ENCODE data around the gene APOBEC3A.

Gene APOBEC3A

GRCh38 chr22:38957046-38957770 is at the start of gene APOBEC3A:
Gene APOBEC3A (plus strand): TSS chr22:38957609. CDS start chr22:38957692, 83 bp downstream.
- no peak for DNase-seq

- no peak for DNase-seq
Observed at GRCh38 chr22:38907767-38908166, 49.6 kb upstream of the APOBEC3A start.

GRCh38 chr22:38911434-38911833 is 46.0 kb upstream of the APOBEC3A start:
- no peak for DNase-seq

DNA sequence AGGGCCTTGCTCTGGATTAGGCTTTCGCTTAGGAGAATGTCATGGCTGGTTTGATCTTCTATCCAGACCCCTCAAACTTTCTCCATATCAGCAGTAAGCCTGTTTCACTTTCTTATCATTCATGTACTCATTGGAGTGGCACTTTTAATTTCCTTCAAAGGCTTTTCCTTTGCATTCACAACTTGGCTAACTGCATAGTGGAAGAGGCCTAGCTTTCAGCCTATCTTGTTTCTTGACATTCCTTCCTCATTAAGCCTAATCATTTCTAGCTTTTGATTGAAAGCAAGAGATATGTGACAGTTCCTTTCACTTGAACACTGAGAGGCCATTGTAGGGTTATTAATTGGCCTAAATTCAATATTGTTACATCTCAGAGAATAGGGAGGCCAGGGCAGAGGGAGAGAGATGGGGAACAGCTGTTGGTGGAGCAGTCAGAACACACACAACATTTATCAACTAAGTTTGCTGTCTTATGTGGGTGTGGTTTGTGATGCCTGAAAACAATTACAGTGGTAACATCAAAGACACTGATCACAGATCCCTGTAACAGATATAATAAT is 37.7 kb upstream of the APOBEC3A start:
- no peak for DNase-seq

- DNase-seq: no peak
Observed at GRCh38 chr22:38921120-38921519, 36.3 kb upstream of the APOBEC3A start.

DNA sequence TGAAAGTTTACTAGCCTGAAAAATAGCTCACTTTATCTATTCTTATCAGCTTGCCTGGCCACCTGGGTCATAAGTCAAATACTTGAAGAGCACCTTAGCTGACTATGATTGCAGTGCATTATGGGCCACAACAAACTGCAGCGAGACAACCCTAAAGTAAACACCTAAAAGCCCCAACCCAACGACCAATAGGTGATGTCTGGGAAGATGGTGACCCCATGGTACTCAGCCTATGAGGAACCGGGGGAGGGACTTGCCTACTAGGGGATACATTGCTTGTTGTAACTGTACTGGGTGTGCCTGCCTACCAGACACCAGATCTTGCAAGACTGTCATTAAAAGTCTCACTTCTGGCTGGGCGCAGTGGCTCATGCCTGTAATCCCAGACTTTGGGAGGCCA is 35.6 kb upstream of the APOBEC3A start:
- no peak for DNase-seq

DNA sequence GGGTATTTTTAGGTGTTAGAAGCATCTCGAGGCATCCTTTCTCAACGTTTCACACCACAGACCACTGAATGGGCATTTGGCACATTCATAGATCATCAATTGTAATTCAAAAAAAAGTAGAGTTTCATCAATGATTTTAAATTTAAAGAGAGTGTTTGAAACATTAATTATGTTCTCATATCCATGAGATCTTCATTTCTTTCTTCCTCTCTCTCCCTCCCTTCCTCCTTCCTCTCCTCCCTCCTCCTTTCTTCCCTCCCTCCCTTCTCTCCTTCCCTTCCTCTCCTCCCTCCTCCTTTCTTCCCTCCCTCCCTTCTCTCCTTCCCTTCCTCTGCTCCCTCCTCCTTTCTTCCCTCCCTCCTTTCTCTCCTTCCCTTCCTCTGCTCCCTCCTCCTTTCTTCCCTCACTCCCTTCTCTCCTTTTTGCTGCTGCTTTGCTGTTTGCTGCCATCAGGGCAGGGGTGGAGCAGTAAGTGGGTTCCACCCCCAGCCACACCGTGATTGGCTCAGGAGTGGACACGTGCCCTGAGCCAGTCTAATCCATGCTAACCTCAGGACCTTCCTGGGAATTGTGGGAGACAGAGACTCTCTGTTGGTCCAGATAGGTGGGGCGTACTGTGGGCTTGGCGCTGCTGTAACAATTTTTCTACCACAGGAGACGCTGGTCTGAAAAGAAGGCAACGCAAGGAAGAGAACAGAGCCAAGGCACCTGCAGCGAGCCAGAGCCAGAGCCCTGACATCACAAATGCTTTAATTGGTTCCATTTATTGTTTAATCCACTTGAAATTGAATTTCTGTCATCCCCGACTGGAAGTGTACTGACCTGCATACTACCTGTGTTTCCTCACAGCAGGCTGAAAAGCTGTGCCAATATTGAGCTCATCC is 33.7 kb upstream of the APOBEC3A start:
- peak; percentile 61 to 66 for DNase-seq

- DNase-seq: peak; percentile 51 to 76
Observed at GRCh38 chr22:38924347-38924952, 33.0 kb upstream of the APOBEC3A start.

DNA sequence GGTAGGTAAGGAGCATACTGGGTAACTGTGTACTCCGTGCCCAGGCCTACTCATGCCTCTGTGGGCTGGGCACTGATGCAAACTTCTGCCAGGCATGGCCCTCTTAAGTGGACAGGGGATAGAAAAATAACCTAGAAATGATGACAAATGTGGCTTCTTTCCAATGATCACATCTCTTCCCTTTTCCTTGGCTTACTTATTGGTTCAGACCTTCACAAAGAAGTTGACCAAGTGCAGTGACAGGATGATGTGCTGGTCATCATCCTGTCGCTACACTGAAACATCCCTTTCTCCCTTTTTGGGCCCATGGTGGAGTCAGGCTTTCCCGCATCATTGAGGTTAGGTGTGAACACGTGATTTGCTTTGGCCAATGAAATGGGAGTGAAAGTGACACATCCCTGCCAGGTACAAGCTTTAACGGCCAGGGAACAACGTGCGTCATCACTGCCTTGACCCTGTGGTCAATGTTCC is 31.8 kb upstream of the APOBEC3A start:
- DNase-seq: no peak

DNA sequence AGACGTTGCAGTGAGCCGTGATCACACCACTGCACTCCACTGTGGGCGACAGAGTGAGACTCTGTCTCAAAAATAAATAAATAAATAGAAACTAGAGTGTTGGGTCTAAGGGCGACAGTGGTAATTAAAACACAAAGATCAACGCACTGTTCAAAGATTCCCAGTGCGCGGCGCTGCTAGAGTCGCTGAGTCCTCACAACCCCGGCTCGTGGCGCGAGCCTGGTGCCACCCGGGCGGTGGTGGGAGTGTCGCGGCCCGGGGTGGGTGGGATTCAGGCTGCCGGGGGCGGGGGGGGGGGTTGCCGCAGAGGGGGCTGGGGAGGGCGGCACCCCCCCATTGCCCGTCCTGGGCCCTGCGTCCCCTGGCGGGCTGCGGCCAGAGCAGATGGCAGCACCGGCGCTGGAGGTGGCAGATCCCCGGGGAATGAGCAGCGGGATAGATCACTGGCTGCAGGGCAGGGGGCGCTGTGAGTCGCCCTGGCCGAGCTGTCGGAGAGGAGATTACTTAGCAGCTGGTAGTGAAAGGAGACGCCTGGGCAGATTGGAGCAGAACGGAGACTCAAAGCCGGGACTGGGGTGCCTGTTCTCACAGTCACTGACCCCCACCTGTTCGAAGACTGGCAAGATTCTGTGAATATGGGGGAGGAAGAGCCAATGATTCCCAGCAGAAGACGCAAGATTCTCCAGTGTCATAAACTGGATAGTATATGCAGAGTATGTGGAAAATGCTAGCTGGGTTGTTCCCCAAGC is 30.2 kb upstream of the APOBEC3A start:
- DNase-seq: no peak

DNA sequence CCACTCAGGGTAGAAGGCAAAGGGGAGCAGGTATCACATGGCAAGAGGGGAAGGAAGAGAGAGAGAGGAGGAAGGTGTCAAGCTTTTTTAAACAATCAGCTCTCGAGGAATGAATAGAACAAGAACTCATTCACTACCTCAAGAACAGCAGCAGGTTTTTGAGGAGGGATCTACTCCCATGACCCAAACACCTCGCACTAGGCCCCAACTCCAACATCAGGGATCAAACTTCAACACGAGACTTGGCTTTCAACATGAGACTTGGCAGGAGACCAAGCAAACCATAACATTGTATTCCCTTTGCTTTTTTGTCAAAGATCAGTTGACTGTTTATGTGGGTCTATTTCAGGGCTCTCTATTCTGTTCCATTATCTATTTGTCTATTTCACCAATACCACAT is 26.9 kb upstream of the APOBEC3A start:
- DNase-seq: no peak

DNA sequence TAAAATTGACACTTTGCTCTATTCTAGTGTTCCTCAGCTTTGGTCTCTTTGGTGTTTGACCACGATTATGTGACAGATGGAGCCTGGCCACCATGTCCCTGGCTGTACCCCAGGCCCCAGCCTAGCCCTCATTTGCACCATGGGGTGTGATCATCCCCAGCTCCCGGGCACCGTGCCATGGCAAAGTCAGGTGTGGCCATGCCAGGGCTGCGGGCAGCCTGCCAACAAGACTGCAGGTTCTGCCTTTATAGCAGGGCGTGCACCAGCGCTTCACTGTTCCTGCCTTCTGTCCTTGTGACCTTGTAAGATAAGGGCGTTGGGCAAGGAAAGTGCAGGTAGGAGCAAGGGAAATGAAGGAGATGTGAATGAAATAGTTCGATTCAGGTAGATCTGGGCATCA is 22.4 kb upstream of the APOBEC3A start:
- peak in 1 of 2 experiments; percentile 57 for DNase-seq

DNA sequence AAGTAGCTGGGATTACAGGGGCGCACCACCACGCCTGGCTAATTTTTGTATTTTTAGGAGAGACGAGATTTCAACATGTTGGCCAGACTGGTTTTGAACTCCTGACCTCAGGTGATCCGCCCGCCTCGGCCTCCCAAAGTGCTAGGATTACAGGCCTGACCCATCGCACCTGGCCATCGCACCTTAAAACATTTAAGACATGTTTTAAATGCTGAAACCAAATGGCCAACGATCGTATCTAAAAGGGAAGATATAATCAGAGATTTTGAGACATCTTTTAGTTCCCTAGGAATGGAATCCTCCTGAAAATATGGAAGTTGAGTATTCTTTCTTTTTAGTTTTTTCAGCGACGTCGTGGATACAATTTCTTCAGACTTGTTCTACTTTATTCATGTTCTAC is 21.8 kb upstream of the APOBEC3A start:
- DNase-seq: no peak

- no peak for DNase-seq
Observed at GRCh38 chr22:38936562-38936961, 20.8 kb upstream of the APOBEC3A start.

DNA sequence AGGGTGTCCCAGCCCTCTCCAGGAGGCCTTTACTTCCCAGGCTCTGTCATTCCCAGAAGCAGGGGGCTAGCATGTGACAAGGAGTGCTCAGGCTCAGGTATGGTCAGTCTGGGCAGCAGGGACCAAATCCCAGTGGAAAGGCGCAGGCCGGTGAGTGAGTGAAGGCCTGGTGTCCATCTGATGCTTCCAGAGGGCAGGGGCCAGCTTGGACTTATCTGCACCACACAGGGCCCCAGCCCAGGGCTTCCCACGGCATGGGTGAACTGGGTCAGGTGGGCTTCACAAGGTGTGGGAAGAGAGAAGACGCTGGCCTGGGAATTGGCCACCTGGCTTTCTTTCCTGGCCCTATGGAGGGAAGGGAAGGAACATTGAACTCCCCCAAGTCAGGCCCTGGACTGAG is 20.4 kb upstream of the APOBEC3A start:
- DNase-seq: no peak

GRCh38 chr22:38937541-38937940 is 19.9 kb upstream of the APOBEC3A start:
- no peak for DNase-seq

DNA sequence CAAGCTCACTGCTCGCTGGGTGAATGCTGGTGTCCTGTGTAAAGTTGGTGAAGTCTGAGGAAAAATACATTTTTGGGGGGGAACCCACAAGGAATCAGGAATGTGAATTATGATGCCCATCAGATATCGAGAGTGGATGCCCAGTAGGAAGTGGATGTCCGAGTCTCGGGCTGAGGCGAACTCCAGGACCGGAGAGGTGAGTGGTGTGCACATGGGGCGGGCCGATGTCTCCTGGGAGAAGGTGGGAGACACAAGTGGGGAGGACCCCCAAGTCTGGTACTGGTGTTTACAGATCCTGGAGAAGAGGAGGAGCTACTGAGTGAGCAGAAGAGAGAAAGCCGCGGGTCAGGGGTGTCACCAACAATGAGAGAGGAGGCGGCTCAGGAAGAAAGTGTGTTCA is 19.2 kb upstream of the APOBEC3A start:
- DNase-seq: no peak

- no peak for DNase-seq
Observed at GRCh38 chr22:38938925-38939324, 18.5 kb upstream of the APOBEC3A start.

GRCh38 chr22:38940811-38941384 is 16.5 kb upstream of the APOBEC3A start:
- DNase-seq: no peak

DNA sequence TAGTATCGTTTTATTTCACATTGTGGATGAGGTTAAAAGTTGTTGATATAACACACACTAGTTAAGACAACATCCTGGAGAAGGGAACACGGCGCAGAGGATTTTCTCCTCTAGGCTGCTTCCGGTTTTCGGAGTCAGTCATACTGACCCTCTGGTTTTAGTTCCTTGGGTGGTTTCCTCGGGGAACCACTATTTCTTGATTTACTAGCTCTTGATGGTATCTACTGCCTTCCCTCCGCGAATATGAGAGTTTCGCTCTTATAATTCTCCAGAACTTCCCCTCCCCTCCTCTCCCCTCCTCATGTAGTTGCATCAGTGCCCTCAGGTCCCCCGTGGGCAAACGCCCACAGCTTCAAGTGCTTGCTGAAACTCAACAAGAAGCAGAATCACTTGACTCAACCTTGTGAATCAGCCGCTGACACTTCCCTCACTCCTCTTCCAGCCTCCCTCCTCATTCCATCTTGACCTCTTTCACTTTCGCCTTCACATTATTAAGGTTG is 15.9 kb upstream of the APOBEC3A start:
- no peak for DNase-seq

GRCh38 chr22:38942702-38943101 is 14.7 kb upstream of the APOBEC3A start:
- DNase-seq: no peak

DNA sequence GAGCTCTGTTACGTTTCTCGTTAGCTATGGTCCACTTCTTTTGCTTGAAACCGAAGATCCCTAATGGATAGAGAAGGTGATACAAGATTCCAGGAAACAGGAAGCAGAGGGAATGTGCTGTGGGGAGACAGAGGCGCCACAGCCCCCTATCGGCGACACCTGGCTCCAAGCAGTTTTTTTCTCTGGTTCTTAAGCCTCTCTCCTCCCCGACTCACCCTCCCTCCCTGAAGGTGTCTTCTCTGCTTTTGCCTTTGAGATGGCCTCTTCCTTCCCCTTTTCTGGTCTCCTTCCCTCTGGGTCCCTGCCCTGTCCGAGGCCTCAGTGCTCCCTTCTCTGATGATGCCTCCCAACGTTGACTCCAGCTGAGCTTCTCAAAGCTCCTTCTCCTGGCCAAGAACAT is 14.2 kb upstream of the APOBEC3A start:
- no peak for DNase-seq

Data from NCI-H187 (cell line).